Omental fat pad (tissue), 4 donors: ENCODE data around the gene COL3A1. TPM values are rescaled to one million over a fixed set of nuclear protein-coding genes. Genes with fewer than 3 reads are reported as not detected.

ENCODE experiments used
- ATAC-seq: fragments of 150-250 bp; one replicate; pipeline ENCODE4 v1.9.1; 2016; ENCODE audit warnings: mild to moderate bottlenecking, moderate library complexity; ENCODE audit not compliant: low FRiP score
- DNase-seq: peaks from one replicate; pipeline ENCODE4 v3.0.0-alpha.2; 2019; ENCODE audit warnings: low spot score
- CTCF ChIP-seq, 3 donors: fragments of 450-650 bp; IDR thresholded peaks; one replicate each; pipeline ENCODE4 v1.5.1; 2016 to 2017; ENCODE audit warnings: antibody characterized with exemption in 3 of 3, mild to moderate bottlenecking in 3 of 3, moderate library complexity in 2 of 3
- total RNA-seq, 4 donors: library from RNA; depleted of rRNA; stranded (reverse); fragments of >200 nt; gene quantifications; one replicate each; pipeline ENCODE4 v1.1.0, GENCODE V29; 2016

Gene COL3A1
- total RNA-seq, 4 donors from 2014 or later: 120 to 340 (median 237) TPM

GRCh38 chr2:188971432-188971861 lies 2.7 kb upstream of the COL3A1 start:
- DNase-seq (no peak), ATAC-seq (no peak)
- no peak for TF ChIP-seq CTCF (IDR thresholded peaks at IDR 0.05)

GRCh38 chr2:188973641-188974040 lies 532 bp upstream of the COL3A1 start:
- no peak for DNase-seq
- ATAC-seq: no peak

GRCh38 chr2:188975497-188976102 lies 1.4 kb downstream of the COL3A1 start:
- no peak for DNase-seq
- no peak for TF ChIP-seq CTCF (IDR thresholded peaks at IDR 0.05)
- ATAC-seq: peak; percentile 91

More at GRCh38 chr2:188973641-188974040, 532 bp upstream of the COL3A1 start:
- TF ChIP-seq CTCF (IDR thresholded peaks at IDR 0.05): no peak

- no peak for TF ChIP-seq CTCF (IDR thresholded peaks at IDR 0.05)
- no peak for ATAC-seq
- DNase-seq: no peak
These were observed 2.5 kb downstream of the COL3A1 start for GRCh38 chr2:188976545-188977268.

- no peak for ATAC-seq
- no peak for TF ChIP-seq CTCF (IDR thresholded peaks at IDR 0.05)
These were observed 3.1 kb downstream of the COL3A1 start for GRCh38 chr2:188977317-188977716.

GRCh38 chr2:188978291-188979081 lies 4.3 kb downstream of the COL3A1 start:
- ATAC-seq: peak; percentile 49
- DNase-seq: no peak
- TF ChIP-seq CTCF (IDR thresholded peaks at IDR 0.05): no peak

More at GRCh38 chr2:188977317-188977716, 3.1 kb downstream of the COL3A1 start:
- DNase-seq: no peak
